Posterior vena cava (tissue), 2 donors: ENCODE results near the gene LNPEP. TPM values are rescaled to one million over a fixed set of nuclear protein-coding genes. Genes with fewer than 3 reads are reported as not detected.

Source experiments
- DNase-seq: peaks from one replicate; pipeline ENCODE4 v3.0.0-alpha.2; 2020; ENCODE audit warnings: low spot score
- intact Hi-C, 2 donors: fragments of 100-400 bp; cut with DNase I; formaldehyde crosslinking; loops; one replicate each; pipeline versions ENCODE4 v1.14.1 to v1.14.2; 2022 to 2023
- total RNA-seq, 2 donors: library from RNA; stranded (reverse); fragmentation: NEBNext Ultra II Directional; extraction: Animal tissue kit (Norgen Biotek cat#: 25700); gene quantifications; one replicate each; pipeline ENCODE4 v1.2.1, GENCODE V29; 2021
- donor health status: DM: yes; HTN: yes; CAD: no.
- donor health status: DM: yes; HTN: yes; CAD: no.

LNPEP gene
- total RNA-seq, 2 donors from 2014 or later, result 50.9 to 52.4 TPM

- no peak for DNase-seq
- intact Hi-C loops, result no loop called here
These were observed 48.8 kb downstream of the LNPEP start for GRCh38 chr5:96984506-96985192.

DNA sequence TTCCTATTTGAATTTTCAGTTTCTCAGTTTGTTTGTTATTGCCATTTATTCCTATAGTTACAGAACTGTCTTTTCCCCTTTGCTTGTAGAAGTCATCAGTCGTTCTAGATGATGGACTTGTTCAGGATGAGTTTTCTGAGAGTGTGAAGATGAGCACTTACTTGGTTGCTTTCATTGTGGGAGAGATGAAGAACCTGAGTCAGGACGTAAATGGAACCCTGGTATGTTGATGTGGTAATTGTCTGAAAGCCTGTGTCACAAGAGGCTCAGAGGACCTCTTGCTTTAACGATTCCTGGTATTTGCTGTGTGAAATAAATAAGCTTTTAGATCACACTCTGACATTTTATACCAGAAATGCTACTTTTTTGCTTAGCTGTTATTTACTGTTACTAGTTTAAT is 50.6 kb downstream of the LNPEP start:
- intact Hi-C loops, result no loop called here
- no peak for DNase-seq

- intact Hi-C loops, result no loop called here
- no peak for DNase-seq
These were observed 54.2 kb downstream of the LNPEP start for GRCh38 chr5:96990102-96990501.

- intact Hi-C loops, result no loop called here
- no peak for DNase-seq
These were observed 55.8 kb downstream of the LNPEP start for GRCh38 chr5:96991708-96992107.

- intact Hi-C loops, result no loop called here
- no peak for DNase-seq
These were observed 57.9 kb downstream of the LNPEP start for GRCh38 chr5:96993760-96994159.

- no peak for DNase-seq
- intact Hi-C loops, result no loop called here
These were observed 58.6 kb downstream of the LNPEP start for GRCh38 chr5:96994493-96994892.

DNA sequence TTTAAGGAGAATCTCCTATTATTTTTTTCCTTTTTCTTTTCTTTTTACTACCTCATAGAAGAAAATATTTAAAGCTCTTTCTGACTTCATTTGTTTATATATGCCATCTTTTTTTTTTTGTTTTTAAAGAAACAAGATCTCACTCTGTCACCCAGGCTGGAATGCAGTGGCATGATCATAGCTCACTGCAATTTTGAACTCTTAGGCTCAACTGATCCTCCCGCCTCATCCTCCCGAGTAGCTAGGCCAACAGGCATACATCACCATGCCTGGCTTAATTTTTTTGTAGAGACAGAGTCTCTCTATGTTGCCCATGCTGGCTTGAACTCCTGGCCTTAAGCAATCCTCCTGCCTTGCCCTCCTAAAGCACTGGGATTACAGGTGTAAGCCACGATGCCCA is 59.5 kb downstream of the LNPEP start:
- no peak for DNase-seq
- intact Hi-C loops, result no loop called here

DNA sequence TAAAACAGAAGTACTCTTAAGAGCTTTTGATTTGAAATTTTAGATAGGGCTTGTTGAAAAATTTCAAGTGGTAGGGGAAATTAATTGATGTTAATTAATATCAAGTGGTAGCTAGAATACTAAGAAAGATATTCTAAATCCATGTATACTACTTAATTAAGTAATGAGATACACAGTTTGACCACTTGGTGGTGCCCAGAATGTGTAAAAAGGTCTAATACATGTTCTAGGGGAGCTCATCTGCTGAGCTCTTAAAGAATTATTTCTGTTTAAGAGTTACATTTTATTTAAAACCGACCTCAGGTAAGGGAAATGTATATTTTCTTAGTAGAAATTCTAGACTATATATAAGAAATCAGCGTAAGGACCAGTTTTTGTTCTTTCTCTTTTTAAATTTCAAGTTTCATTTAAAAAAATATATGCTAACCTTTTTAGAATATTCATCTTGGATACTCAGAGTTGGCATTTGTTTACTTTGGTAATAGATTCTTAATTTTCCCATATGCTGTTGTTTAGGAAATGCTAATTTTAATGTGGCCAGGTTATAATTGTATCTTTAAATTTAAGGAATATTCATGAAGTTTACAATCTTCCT is 61.5 kb downstream of the LNPEP start:
- intact Hi-C loops, result no loop called here
- no peak for DNase-seq

- DNase-seq, result no peak
- intact Hi-C loops, result no loop called here
These were observed 64.0 kb downstream of the LNPEP start for GRCh38 chr5:96999856-97000255.

DNA sequence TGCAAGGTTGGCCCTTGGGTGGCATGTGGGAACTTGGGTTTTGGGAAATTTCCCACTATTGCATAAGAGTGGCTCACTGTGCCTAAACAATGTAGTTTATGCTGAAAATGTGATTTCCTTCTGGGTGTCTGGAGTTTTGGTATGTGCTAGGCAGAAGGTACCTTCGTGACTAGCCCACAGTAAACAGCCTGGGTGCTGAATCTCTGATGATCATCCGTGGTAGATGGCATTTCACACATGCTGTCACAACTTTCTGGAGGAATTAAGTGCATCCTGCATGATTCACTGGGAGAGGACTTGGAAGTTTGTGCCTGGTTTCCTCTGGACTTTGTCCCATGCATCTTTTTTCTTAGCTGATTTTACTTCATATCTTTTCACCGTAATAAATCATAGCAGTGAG is 64.5 kb downstream of the LNPEP start:
- no peak for DNase-seq
- intact Hi-C loops, result no loop called here

DNA sequence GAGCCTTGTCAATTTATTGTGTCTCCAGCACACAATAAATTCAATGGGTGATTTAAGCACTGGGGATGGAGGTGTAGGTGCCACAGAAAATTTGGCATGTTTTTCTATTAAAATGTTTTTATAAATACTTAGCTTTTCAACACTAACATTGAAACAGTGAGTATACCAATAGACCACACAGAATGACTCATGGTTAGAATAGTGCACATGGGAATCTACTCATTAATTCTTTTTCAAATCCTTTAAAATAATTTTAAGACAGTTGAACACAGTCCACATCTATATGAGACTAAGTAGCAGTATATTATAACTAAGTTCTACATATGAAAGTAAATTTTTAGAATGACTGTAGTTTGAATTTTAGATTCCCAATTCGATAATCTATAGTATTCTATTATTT is 67.1 kb downstream of the LNPEP start:
- DNase-seq, result no peak
- intact Hi-C loops, result no loop called here

GRCh38 chr5:97004423-97005060 is 68.7 kb downstream of the LNPEP start:
- intact Hi-C loops, result no loop called here
- DNase-seq, result no peak

- DNase-seq, result no peak
- intact Hi-C loops, result no loop called here
These were observed 70.7 kb downstream of the LNPEP start for GRCh38 chr5:97006454-97007060.

GRCh38 chr5:97009212-97009898 is 73.5 kb downstream of the LNPEP start:
- DNase-seq, result no peak
- intact Hi-C loops, result no loop called here

GRCh38 chr5:97009921-97010320 is 74.0 kb downstream of the LNPEP start:
- intact Hi-C loops, result no loop called here
- no peak for DNase-seq

DNA sequence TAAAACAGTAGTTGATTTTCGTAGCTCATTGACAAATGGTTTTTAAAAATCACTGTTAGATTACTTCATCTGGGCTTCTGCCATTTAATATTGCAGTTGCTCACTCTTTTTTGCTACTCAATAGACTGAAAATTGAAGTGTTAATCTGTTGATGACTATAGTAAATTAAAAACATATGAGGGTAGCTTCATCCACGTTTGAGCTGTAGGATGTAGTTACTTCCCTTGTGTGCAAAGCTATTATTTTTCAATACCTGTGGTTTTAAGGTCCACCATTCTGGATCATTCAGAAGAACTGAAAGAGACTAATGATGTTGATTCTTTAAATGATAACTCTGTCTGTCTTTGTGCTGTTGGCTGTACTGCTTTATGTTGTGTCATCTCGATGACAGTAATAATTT is 74.7 kb downstream of the LNPEP start:
- intact Hi-C loops, result no loop called here
- DNase-seq, result no peak

- intact Hi-C loops, result no loop called here
- no peak for DNase-seq
These were observed 75.7 kb downstream of the LNPEP start for GRCh38 chr5:97011567-97011966.

DNA sequence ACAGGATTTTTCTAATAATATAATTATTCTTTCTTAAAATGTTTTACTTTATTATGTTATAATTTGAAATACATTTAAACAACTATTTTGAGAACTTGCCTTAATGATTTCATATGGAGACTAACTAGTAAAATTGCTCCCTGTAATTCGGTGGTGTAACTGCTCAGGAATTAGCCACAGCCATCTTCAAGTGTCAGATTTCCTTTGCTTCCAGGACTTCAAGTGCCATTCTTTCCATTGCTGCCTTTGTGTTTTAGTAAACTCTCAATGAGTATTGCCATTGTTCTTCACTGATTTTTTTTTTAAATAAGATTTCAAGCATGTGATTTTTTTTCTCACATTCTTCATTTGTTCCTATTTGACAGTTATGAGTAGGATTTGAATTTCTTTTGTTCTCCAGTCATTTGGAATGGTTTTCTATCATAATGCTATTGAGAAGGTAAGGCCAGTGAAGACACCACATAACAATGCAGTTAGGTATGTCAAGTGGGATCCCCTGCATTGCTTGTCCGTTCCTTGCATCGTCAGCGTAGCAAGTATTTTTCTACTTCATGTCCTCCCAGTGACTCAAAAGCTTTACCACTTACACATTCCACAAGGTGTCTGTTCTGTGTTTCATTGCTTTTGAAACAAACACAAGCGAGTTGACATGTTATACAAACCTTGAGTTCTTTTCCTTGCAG is 83.7 kb downstream of the LNPEP start:
- intact Hi-C loops, result no loop called here
- no peak for DNase-seq

- DNase-seq, result no peak
- intact Hi-C loops, result no loop called here
These were observed 85.5 kb downstream of the LNPEP start for GRCh38 chr5:97021416-97021815.

DNA sequence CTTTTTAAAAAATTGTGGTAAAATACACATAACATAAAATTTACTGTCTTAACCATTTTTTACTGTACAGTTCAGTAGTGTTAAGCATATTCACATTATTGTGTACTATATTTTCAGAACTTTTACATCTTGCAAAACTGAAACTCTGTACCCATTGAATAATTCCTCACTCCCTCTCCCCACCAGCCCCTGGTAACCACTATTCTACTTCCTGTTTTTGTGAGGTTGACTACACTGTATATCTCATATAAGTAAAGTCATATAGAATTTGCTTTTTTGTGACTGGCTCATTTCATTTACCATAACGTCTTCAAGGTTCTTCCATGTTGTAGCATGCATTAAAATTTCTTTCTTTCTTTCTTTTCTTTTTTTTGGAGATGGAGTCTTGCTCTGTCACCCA is 87.0 kb downstream of the LNPEP start:
- intact Hi-C loops, result no loop called here
- no peak for DNase-seq
